HG03097 (cell line): ENCODE data around the gene BRD4.

Experiments
- ATAC-seq: cut with Tn5 transposase; IDR thresholded peaks from one replicate; pipeline ENCODE4 v1.9.1; 2021; ENCODE audit not compliant: unreplicated experiment, low FRiP score

The BRD4 gene

DNA sequence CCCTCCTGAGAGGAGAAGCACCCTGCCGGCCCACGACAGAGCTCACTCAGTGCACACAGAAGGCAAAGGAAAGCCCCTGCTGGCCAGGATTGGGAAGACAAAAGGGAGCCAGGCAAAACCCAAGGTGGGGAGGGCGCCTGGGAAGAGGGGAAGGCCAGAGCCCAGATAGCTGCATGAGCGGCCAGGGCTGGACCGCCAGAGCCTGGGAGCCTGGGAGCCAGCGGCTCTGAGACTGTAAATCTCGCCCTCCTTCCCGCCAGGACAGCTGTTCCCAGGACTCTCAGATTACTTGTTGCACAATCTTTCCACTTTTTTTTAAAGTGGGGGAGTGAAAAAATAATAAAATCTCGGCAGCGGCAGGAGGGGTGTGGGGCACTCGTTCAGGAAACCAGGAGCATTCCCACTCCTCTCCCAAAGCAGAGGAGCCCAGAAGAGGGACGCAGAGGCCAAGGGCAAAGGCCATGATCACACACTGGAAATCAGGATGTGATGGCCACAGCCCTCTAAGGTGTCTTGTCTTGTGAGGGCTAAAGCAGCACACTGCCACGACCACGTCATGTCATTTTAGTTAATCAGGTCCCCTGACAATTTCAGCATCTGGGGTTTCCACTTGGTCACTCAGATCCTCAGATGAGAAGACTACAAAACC, 80.5 kb downstream of the BRD4 start:
- no peak for ATAC-seq

DNA sequence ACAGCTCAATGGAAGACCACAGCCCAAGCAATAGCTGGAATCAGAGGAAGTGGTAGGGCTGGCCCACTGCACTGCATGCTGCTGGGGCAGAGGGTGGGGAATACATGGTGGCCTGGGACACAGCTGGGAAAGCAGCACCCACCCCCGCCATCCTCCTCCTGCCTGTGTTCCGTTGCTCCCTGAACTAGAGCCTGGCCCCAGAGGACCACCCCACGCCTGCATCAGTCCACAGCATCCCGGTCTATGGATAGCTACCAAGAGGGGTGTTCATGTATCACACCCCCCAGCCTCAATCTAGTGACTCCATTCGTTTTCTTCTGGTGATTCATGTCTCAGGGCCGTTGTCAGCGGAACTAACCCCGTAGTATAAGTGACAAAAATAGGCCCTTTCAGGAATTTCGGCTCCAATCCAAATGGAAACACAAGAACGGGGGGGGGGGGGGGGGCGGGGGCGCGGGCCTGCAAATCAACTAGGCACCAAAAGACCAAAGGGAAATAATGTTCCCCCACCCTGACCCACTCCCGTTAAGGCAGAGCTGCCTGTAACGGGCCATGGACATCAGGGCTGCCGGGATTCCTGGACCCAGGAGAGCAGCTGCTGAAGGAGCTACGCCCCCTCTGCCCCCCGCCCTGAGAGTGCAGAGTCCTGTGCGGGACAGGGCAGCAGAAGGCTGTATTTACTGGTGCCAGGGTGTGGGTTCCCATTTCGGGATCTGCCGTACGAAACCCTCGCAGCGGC, 81.2 kb downstream of the BRD4 start:
- no peak for ATAC-seq

DNA sequence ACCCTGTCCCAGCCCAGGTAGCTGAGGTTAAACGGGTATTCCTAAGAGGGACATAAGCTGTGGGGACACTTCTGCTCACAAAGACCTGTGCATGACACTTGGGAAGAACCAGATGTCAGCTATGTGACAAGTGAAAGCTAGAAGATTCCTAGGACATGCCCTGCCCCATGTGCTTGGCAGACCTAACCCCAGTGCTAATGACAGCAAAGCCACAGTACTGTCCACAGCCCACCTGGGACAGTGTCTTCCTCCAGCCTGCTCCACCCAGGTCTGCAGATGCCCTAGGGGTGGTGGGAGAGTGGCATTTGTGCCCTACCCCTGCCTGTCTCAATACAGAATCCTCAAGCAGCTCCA, 81.7 kb downstream of the BRD4 start:
- no peak for ATAC-seq

- ATAC-seq: no peak
Measured at GRCh38 chr19:15249972-15250639, 82.2 kb downstream of the BRD4 start.

DNA sequence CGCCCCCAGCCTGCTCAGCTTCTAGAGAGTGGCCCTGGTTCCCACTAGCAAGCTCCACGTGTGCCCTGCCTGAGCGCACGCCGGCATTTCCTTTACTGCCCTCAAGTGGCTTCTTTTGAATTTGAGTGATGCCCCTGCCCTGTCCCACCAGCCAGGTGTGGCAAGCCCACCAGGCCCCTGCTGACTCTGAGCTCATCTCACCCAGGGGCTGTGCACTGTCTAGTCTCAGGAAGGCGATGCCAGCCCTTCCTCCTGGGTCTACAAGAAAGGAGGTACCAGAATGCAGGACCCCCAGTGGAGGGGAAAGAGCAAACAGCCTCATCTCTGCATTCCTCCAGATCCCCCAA, 82.8 kb downstream of the BRD4 start:
- ATAC-seq: no peak

DNA sequence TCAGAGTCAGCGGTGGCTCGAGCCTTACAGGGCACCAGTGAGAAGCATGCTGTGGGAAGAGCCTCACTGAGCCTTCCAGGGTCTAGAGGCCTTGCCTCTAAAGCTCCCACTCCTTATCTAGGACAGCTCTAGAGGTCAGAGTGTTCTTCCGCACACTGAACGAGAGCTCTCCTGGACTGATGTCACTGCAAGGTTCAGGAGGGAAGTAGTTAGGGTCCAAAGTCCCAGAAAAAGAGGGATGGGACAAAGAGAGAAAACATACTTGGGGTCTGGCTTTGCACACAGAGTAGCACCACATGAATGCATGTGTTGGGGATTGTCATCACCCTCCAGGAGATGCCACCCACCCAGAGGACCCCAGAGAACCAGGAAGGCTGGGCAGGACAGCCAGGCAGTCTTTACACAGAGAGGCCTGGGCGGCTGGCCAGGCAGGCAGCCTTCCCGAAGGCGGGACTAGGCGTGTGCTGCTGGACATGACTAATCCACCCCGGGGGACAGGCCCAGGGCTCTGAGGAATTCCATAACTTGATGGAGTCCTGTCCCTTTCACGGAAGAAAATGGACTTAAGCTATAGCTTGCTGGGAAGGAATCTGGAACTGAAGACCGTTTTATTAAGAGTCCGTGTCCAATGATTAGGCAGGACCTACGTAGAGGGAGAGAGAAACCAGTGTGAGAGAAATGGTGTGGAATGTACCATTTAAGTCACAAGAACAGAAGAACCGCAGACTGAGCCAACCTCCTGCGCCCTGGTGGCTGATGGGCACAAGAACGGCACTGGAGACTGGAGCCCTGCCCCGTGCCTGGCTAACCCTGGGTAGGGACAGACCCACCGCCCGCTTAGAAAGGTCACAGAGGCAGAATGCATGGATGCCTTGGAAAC, 83.5 kb downstream of the BRD4 start:
- no peak for ATAC-seq

DNA sequence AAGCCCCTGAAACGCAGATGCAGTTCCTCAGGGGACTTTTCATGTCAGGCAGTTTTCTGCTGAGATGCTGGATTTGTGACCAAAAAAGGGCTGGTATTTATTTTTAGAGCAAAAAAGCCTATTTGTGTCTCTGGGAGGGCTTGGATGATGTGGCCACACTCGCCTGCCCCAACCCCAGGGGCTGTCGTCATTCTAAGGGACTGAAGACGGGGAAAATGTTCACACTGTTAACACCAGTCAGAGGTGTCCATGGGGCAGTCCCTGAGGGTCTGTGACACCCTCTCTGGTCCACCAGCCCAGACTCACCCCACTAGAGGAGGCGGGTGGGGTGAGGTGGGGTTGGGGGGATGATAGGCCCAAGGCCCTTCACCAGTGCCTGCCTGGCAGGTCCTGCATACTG, 84.2 kb downstream of the BRD4 start:
- ATAC-seq: no peak

DNA sequence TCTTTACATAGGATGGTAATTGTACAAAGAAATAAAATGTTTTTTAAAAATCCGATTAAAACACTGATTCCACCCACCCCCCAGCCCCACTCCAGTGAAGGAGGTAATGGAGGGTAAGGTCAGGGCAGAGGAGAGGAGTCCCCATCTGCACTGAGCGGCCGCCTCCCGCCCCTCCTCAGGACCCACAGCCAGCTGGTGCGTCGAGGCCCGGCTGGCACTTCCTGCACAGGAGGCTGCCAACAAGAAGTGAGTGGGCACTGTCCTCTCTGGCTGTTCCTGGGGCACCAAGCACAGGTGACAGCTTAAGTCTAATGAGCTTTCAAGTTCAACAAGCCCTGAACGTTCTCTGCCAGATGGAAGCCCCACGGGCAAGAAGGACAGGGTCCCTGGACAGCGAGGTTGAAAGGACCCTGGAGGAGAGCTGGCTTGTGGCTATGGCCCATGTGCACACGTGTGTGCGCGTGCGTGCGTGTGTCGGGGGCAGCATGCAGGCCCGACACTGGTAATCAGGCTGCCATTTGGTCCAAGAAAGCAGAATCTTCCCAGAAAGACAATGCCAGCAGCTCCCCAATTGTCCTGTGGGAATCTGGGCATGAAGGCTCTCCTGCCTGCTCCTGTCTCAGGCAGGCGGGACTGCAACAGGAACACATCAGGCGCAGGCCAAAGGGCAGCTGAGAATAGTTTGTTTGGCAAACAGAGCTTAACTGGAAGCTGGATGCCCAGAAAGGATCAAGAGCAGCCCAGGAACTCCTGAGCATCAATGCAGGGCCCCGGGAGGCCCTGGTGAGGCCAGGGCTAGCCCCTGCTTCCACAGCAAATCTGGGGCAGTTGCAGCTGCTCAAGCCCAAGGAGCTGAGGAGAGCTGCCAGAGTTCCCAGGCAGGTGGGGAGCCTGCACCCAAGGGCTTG, 85.0 kb downstream of the BRD4 start:
- no peak for ATAC-seq

GRCh38 chr19:15246198-15246481, 86.2 kb downstream of the BRD4 start:
- ATAC-seq: no peak

- ATAC-seq: no peak
Measured at GRCh38 chr19:15245370-15246197, 86.8 kb downstream of the BRD4 start.

DNA sequence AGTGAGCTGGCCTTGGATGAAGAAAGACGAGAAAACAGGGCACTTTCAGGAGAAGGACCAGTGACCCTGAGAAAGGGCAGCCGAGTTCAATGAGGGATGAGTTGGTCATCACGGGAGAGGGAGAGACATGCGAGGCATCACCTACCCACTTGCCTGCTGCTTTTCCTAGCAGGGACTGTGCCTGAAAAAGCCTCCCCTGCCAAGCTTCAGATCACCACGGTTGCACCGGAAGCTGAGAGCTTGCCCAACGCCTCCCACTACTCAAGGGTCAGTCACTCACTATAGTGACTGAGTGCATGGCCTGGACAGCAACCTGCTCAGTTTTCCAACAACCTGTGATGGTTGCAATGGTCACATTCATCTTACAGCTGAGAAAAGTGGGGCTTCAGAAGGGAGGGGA, 87.5 kb downstream of the BRD4 start:
- no peak for ATAC-seq

- ATAC-seq: no peak
Measured at GRCh38 chr19:15244106-15244803, 88.1 kb downstream of the BRD4 start.

GRCh38 chr19:15243236-15243957, 88.9 kb downstream of the BRD4 start:
- ATAC-seq: no peak

DNA sequence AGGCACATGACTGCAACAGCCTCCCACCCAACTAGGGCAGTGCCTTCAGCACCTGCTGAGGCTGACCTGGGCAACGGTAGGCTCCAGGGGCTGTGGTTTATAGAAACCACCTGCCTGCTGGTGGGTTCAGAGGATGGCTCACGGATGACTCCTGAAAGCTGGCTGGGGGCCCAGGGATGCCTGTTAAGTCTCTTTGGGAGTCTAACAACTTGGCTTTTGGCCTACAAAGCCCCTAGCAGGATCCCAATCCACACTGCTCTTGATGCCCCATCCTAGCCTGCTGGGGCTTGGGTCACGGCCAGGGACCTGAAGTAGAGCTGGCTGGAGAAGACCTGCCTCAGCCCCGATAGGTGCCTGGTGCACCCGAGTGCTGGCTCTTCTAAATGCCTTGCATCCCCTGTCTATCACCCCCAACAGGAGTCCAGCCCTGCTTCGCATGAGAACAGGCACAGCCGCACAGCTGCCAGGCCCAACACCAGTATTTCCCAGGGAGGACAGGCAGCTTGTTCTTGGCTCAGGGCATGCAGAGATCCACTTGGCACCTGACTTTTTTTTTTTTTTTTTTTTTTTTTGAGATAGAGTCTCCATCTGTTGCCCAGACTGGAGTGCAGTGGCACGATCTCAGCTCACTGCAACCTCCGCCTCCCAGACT, 91.0 kb downstream of the BRD4 start:
- no peak for ATAC-seq

GRCh38 chr19:15240515-15240914, 91.8 kb downstream of the BRD4 start:
- ATAC-seq: no peak

DNA sequence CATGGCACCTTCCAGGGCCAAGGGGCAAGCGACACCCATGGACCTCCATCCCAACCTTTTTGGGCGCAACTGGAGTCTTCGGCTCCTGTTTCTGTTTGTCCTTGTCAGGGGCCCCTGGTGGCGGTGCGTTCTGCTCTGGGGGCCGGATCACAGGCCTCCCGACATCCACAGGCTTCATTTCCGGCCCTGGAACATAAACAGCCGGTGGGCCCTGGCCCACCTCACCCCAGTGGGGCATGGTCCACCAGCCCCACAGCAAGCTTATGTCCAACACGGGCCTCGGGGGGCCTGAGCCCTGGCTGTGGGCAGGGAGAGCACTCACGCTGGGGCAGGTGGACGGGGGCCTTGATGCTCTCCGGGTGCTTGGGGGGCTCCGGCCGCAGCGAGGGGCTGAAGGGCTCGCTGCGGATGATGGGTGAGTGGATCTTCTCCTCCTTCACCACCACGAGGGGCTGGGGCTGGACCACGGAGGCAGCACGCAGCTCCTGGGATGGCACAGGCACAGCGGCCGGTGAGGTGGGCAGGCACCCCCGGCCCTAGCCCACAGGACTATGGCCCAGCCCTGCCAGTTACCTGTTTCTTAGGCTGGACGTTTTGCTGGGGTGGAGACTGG, 92.9 kb downstream of the BRD4 start:
- ATAC-seq: no peak

DNA sequence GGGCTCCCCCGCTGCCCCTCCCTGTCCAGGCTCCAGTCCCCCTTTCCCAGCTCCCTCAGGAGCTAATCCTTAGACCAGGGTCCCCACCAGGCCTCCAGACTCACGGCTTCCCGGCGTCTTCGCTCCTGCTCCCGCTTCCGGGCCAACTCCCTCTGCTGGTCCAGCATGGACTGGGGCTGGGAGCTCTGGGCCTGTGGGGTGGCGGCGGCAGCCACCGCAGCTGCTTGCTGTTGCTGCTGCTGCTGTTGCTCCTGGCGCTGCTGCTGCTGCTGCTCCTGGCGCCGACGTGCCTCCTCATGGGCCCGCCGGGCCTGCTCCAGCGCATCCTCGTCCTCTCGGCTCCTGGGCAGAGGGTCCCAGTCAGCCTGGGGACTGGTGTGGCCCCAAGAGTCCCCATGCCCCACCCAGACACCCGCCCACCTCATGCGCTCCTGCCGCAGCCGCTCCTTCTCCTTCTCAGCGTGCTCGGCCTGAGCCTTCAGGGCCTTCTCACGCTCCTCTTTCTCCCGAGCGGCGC, 93.6 kb downstream of the BRD4 start:
- ATAC-seq: no peak
